SU-DHL-6 (cell line): ENCODE measurements around the gene SLC35A3.

ENCODE experiments used
- H2AFZ ChIP-seq: fragments of 200-600 bp; sonication (generic); 2 replicates; pipeline ENCODE4 v1.6.1; 2014; ENCODE audit warnings: low read depth, mild to moderate bottlenecking, moderate library complexity, mixed read lengths, antibody characterized with exemption, low read length; ENCODE audit not compliant: severe bottlenecking
- H3F3A ChIP-seq: fragments of 200-600 bp; shearing (Covaris generic); 2 replicates; pipeline ENCODE4 v1.6.0; 2016; ENCODE audit warnings: antibody characterized with exemption, mild to moderate bottlenecking; ENCODE audit not compliant: insufficient read depth
- H3K27ac ChIP-seq: fragments of 200-600 bp; sonication (generic); 2 replicates; pipeline ENCODE4 v1.5.1; 2016; ENCODE audit warnings: low read depth, mild to moderate bottlenecking, low read length, moderate library complexity, mixed read lengths
- H3K27me3 ChIP-seq: fragments of 200-600 bp; sonication (generic), shearing (Covaris generic); 2 replicates; pipeline ENCODE4 v1.6.0; 2014; ENCODE audit warnings: mild to moderate bottlenecking, low read length
- H3K36me3 ChIP-seq: fragments of 200-600 bp; sonication (generic); 2 replicates; pipeline ENCODE4 v1.6.1; 2014; ENCODE audit warnings: mild to moderate bottlenecking, low read length, mixed read lengths
- H3K4me2 ChIP-seq: fragments of 300-600, 200-600 bp; shearing (Covaris generic), sonication (generic); 2 replicates; pipeline ENCODE4 v1.6.0; 2014; ENCODE audit warnings: low read length, low read depth, mild to moderate bottlenecking; ENCODE audit not compliant: poor library complexity, severe bottlenecking
- H3K4me3 ChIP-seq: fragments of 200-600 bp; sonication (generic); 2 replicates; pipeline ENCODE4 v1.5.1; 2014; ENCODE audit warnings: antibody characterized with exemption, low read length, mild to moderate bottlenecking, mixed read lengths; ENCODE audit not compliant: insufficient read depth, poor library complexity, severe bottlenecking
- H3K79me2 ChIP-seq: fragments of 200-600 bp; sonication (generic); 2 replicates; pipeline ENCODE4 v1.6.1; 2014; ENCODE audit warnings: mild to moderate bottlenecking, low read length, moderate library complexity; ENCODE audit not compliant: insufficient read depth
- H3K9ac ChIP-seq: fragments of 200-600 bp; sonication (generic); 2 replicates; pipeline ENCODE4 v1.7.0; 2014; ENCODE audit warnings: mild to moderate bottlenecking, low read length
- H3K9me2 ChIP-seq: fragments of 200-600 bp; sonication (generic); replicated peaks from 2 replicates; pipeline ENCODE4 v1.6.1; 2014; ENCODE audit warnings: low read length; ENCODE audit not compliant: insufficient read depth
- H3K9me3 ChIP-seq: fragments of 200-600 bp; sonication (generic); 2 replicates; pipeline ENCODE4 v1.6.1; 2014; ENCODE audit warnings: low read length, mixed read lengths; ENCODE audit not compliant: insufficient read depth
- H4K20me1 ChIP-seq: fragments of 200-600 bp; sonication (generic); 2 replicates; pipeline ENCODE4 v1.6.1; 2014; ENCODE audit warnings: low read depth, mild to moderate bottlenecking, antibody characterized with exemption, low read length, moderate library complexity, mixed read lengths
- CTCF ChIP-seq: fragments of 200-600 bp; sonication (generic); IDR thresholded peaks from one replicate; pipeline ENCODE4 v1.5.1; 2017; ENCODE audit warnings: antibody characterized with exemption, mild to moderate bottlenecking, low read length, moderate library complexity; ENCODE audit not compliant: insufficient read depth, poor library complexity, severe bottlenecking
- EZH2phosphoT487 ChIP-seq: fragments of 200-600 bp; sonication (generic), shearing (Covaris generic); conservative IDR thresholded peaks from 2 replicates; pipeline ENCODE4 v1.6.1; 2018; ENCODE audit warnings: mild to moderate bottlenecking, antibody characterized with exemption, low read length, moderate library complexity, mixed read lengths

Gene SLC35A3

GRCh38 chr1:99994496-99994895, 24.7 kb downstream of the SLC35A3 start:
- Histone ChIP-seq H3K27ac (no peak overlapping the region), H3K27me3 (no peaks in the 10 kb centered on the region), H4K20me1 (no peaks in the 10 kb centered on the region), H3K9ac (no peak overlapping the region), H3F3A (no peaks in the 10 kb centered on the region), H3K9me2 (no peaks in the 10 kb centered on the region), H3K9me3 (no peaks in the 10 kb centered on the region), H3K79me2 (peaks cover 28% of the 10 kb centered on the region), H2AFZ (no peak overlapping the region), H3K4me2 (no peak overlapping the region), H3K4me3 (no peak overlapping the region), H3K36me3 (peaks cover 29% of the 10 kb centered on the region)
- no peak for TF ChIP-seq EZH2phosphoT487
- no peak for TF ChIP-seq CTCF

GRCh38 chr1:99996951-99997350, 27.2 kb downstream of the SLC35A3 start:
- no peak overlapping the region for H3K4me2 ChIP-seq
- H3K9ac ChIP-seq: no peak overlapping the region
- H3K36me3 ChIP-seq: peaks cover 23% of the 10 kb centered on the region
- no peak overlapping the region for H3K4me3 ChIP-seq
- H3K9me2 ChIP-seq: no peaks in the 10 kb centered on the region
- no peaks in the 10 kb centered on the region for H3K27me3 ChIP-seq
- H2AFZ ChIP-seq: no peak overlapping the region
- H3K9me3 ChIP-seq: no peaks in the 10 kb centered on the region
- no peaks in the 10 kb centered on the region for H4K20me1 ChIP-seq
- no peak overlapping the region for H3K27ac ChIP-seq
- H3K79me2 ChIP-seq: peaks cover 21% of the 10 kb centered on the region
- H3F3A ChIP-seq: no peaks in the 10 kb centered on the region
- TF ChIP-seq EZH2phosphoT487: no peak
- no peak for TF ChIP-seq CTCF

DNA sequence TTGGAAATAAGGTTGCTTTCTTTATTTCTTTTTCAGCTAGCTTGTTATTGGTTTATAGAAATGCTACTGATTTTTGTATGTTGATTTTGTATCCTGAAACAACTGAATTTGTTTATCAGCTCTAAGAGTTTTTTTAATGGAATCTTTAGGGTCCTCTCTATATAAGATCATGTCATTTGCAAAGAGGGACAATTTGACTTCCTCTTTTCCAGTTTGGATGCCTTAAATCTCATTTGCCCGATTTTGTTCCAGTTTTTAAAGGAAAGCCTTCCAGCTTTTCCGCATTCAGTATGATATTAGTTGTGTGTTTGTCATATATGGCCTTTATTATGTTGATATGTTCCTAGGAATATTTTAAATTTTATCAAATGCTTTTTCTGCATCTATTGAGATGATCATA, 31.7 kb downstream of the SLC35A3 start:
- no peak overlapping the region for H3K4me3 ChIP-seq
- TF ChIP-seq EZH2phosphoT487: no peak
- TF ChIP-seq CTCF: no peak
- no peak overlapping the region for H3K4me2 ChIP-seq
- peaks cover 25% of the 10 kb centered on the region for H3K79me2 ChIP-seq
- no peaks in the 10 kb centered on the region for H3F3A ChIP-seq
- no peaks in the 10 kb centered on the region for H3K9me2 ChIP-seq
- no peak overlapping the region for H3K27ac ChIP-seq
- H3K9me3 ChIP-seq: no peaks in the 10 kb centered on the region
- H3K9ac ChIP-seq: no peak overlapping the region
- peaks cover 9% of the 10 kb centered on the region; the same call in 1 of the 2 replicates for H3K36me3 ChIP-seq
- no peaks in the 10 kb centered on the region for H4K20me1 ChIP-seq
- no peaks in the 10 kb centered on the region for H3K27me3 ChIP-seq
- H2AFZ ChIP-seq: no peak overlapping the region
